GM19455 (cell line): Measurements from ENCODE around the gene COL4A3.

Experiments used
- ATAC-seq: cut with Tn5 transposase; IDR thresholded peaks from one replicate; pipeline ENCODE4 v1.9.1; 2021; ENCODE audit not compliant: unreplicated experiment

The COL4A3 gene

GRCh38 chr2:227163998-227164762 lies at the start of gene COL4A3, which contains the start of gene COL4A4:
Gene COL4A3, plus strand, starts transcription at chr2:227164624. Its CDS starts 103 bp downstream, at chr2:227164727.
Gene COL4A4, minus strand, starts transcription at chr2:227164205. Its CDS starts 16,722 bp downstream, at chr2:227147483.
- peak; percentile 70 for ATAC-seq

DNA sequence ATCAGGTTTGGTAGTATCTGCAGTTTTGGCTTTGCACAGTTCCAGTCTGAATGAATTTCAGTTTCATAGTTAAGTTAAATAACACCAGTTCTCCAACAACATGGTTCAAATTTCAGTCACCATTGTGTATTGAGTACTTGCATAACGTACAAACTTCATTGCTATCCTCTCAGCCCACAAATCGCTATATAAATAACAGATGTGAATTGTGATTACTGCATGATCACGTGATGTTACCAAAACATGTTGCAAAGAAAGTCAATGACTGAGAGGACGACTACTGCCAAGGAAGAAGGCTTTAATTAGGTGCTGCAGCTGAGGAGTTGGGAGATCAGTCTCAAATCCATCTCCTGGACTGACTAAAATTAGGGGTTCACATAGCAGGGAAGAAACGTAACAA lies 48.7 kb upstream of the COL4A3 start:
- ATAC-seq: no peak

DNA sequence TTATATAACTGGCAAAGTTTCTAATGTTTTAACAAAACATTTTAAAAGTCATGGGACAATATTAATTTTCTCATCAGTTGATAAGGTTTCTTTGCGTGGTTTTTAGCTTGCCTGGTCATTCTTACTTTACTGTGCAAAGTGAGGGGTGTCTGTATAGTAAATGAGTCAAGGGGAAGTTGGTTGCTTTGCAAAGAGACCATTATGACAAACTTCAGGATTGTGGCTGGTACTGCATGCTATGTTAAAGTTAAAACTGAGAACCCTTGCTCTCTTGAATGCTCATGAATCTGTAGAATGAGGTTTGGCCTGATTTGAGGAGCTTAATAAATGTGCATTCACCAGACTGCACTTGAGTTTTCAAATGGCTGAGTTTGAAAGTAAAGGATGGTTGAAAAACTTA lies 47.4 kb upstream of the COL4A3 start:
- no peak for ATAC-seq

GRCh38 chr2:227117852-227118251 lies 46.6 kb upstream of the COL4A3 start:
- ATAC-seq: no peak

- ATAC-seq: no peak
These were observed 46.1 kb upstream of the COL4A3 start for GRCh38 chr2:227118353-227118752.

GRCh38 chr2:227123697-227124096 lies 40.7 kb upstream of the COL4A3 start:
- no peak for ATAC-seq

GRCh38 chr2:227124811-227125210 lies 39.6 kb upstream of the COL4A3 start:
- no peak for ATAC-seq

DNA sequence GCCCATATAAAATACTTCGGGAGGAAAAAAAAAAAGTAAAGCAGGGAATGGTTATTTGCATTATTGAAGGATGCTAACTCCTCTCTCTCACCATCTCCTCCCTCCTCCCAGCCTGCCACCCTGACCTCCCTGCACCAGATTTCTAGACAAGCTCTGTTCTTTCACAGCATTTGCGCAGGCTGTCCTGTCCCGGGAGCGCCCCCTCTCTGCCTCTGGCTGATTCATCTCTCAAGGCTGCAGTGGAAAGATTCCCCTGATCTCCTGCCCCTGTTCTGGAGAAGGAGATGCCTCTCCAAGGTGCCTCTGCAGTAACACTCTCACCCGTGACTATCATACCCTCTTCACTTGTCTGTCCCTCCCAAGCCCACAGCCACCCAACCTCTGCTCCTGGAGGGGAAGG lies 38.9 kb upstream of the COL4A3 start:
- ATAC-seq: no peak

DNA sequence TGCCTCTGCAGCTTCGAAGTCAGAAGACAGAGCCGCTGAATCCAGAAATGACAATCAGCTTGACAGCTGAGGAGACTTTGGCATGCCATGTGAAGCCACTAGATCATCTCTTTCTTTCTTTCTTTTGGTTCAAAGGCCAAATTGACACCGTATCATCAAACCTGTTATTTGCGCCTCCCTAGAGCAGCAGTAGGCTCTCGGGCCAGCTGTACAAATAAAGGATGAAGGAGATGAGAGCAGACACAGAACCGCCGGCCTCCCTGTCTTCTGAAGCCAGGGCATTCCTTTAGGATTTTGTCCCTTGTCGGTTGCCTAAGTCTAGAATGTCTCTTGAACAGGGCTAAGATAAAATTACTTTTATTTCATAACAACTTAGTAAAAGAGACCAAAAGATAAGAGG lies 37.2 kb upstream of the COL4A3 start:
- ATAC-seq: no peak

- no peak for ATAC-seq
These were observed 33.8 kb upstream of the COL4A3 start for GRCh38 chr2:227130636-227131035.

GRCh38 chr2:227132986-227133385 lies 31.4 kb upstream of the COL4A3 start:
- no peak for ATAC-seq

GRCh38 chr2:227134591-227134990 lies 29.8 kb upstream of the COL4A3 start:
- no peak for ATAC-seq

GRCh38 chr2:227141301-227141700 lies 23.1 kb upstream of the COL4A3 start:
- no peak for ATAC-seq

- ATAC-seq: no peak
These were observed 20.5 kb upstream of the COL4A3 start for GRCh38 chr2:227143895-227144294.

GRCh38 chr2:227146456-227146855 lies 18.0 kb upstream of the COL4A3 start:
- ATAC-seq: no peak

- ATAC-seq: no peak
These were observed 17.4 kb upstream of the COL4A3 start for GRCh38 chr2:227147023-227147422.

DNA sequence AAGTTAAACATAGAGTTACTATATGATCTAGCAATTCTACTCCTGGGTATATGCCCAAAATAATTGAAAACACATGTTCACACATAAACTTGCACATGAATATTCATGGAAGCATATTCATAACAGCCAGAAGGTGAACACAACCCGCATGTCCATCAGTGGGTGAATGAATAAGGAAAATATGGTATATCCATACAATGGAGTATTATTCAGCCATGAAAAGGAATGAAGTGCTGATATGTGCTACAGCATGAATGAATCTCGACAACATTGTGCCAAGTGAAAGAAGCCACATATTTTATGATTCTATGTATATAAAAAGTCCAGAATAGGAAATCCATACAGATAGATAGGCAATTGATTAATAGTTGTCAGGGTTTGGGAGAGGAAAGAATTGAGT lies 16.3 kb upstream of the COL4A3 start:
- ATAC-seq: no peak

DNA sequence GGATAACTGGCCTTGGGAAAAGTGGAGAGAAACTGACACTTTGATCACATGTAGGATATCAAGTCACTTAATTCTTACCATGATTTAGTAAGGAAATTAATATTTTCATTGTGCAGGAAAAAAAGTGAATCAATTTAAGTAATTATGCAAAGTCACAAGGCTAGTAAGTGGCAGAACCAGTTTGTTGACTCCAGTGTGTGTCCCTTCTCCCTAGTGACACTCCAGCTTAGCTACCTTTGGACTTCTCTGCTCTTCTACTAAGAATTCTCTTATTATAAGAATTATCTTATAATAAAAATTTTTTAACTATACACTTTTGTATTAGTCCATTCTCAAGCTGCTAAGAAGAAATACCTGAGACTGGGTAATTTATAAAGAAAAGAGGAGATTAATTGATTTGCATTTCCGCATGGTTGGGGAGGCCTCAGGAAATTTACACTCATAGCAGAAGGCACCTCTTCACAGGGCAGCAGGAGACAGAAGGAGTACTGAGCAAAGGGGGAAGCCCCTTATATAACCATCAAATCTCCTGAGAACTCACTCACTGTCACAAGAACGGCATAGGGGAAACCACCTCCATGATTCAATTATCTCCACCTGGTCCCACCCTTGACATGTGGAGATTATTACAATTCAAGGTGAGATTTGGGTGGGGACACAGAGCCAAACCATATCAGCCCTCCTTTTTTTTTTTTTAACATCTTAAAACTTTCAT lies 14.0 kb upstream of the COL4A3 start:
- ATAC-seq: no peak

DNA sequence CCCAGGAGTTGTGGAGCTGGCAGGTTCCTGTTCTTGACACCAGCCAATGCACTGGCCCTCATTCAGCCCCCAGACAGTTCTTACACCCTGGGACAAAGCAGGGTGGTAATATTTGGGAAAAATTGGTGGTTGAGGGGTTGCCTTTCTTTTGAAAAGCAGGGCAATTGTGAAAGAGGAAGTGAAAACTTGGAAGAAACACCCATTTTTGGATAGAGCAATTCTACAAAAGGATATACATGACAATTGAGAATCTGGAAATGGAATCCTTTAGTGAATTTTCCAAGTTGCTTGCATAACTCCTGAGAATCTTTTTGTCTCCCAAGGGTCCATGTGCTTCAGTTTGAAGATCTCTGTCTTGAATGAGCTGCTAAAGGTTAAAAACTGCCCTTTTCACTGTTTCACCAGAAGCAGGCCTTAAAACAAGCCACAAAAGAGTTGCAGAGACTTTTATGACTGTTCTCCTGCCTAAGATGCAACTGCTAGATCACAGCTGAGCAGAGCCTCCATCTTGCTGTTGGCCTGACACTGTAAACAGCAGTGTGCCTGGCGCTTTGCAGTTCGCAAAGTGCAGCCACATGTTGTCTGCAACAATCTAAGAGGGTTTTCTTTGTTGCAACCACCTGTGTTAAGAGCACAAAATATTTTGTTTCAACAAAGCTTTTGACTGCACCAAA lies 12.2 kb upstream of the COL4A3 start:
- ATAC-seq: no peak

DNA sequence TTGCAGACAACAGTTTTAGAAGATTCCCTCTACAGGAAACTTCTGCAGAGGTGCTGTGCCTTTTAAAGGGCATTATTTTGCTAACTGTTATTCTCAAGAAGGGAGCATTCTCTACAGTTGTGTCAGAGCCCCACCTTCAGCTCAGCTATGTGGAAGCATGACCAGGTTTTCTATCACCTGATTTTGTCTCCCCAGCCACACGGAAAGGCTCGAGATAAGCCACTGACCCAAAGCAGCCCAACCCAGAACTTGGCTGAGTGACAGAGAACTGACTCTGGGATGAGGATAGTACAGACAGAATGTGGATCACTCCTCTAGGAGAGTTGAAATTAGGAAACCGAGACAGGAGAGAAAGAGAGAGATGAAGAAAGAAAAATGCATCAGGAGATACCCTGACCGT lies 11.1 kb upstream of the COL4A3 start:
- ATAC-seq: no peak

- ATAC-seq: no peak
These were observed 10.5 kb upstream of the COL4A3 start for GRCh38 chr2:227153758-227154486.
